AG10803 (cell line): Measurements from ENCODE around the gene LRIT2.

Experiments used
- DNase-seq: peaks from one replicate; pipeline ENCODE4 v3.0.0; 2010; ENCODE audit warnings: low read depth
- H3K4me3 ChIP-seq: 2 replicates; pipeline ENCODE4 v1.5.1; 2011; ENCODE audit warnings: mild to moderate bottlenecking, low read length, control low read depth
- CTCF ChIP-seq: conservative IDR thresholded peaks from 2 replicates; pipeline ENCODE4 v1.5.1; 2011; ENCODE audit warnings: mild to moderate bottlenecking, low read length, control low read depth, inconsistent platforms

Gene LRIT2

GRCh38 chr10:84194424-84195043 lies 30.8 kb downstream of the LRIT2 start, which contains the start of gene CDHR1:
Gene CDHR1 (plus strand): TSS chr10:84194537. CDS start chr10:84194761, 224 bp downstream.
- H3K4me3 ChIP-seq: peak within 1 kb of the TSS; percentile 20
- TF ChIP-seq CTCF: no peak
- DNase-seq: no peak

- DNase-seq: no peak
- H3K4me3 ChIP-seq: peak overlapping the region; percentile 20
- no peak for TF ChIP-seq CTCF
Measured at GRCh38 chr10:84193846-84194423, 31.4 kb downstream of the LRIT2 start.

GRCh38 chr10:84193327-84193726 lies 32.0 kb downstream of the LRIT2 start:
- no peak for DNase-seq
- no peak overlapping the region for H3K4me3 ChIP-seq
- TF ChIP-seq CTCF: no peak

GRCh38 chr10:84191106-84191505 lies 34.2 kb downstream of the LRIT2 start:
- TF ChIP-seq CTCF: no peak
- no peak overlapping the region for H3K4me3 ChIP-seq
- DNase-seq: no peak

GRCh38 chr10:84190621-84191020 lies 34.7 kb downstream of the LRIT2 start:
- H3K4me3 ChIP-seq: no peak overlapping the region
- no peak for DNase-seq
- no peak for TF ChIP-seq CTCF

- no peak overlapping the region for H3K4me3 ChIP-seq
- DNase-seq: no peak
- TF ChIP-seq CTCF: no peak
Measured at GRCh38 chr10:84188815-84189214, 36.5 kb downstream of the LRIT2 start.

- no peak overlapping the region for H3K4me3 ChIP-seq
- no peak for DNase-seq
- no peak for TF ChIP-seq CTCF
Measured at GRCh38 chr10:84185526-84186175, 39.7 kb downstream of the LRIT2 start.
